HL-60 (cell line): ENCODE results near the gene MC1R.
A peak's percentile ranks its signal among the peaks of the same experiment; 100 is the strongest.

Experiments
- CTCF ChIP-seq: IDR thresholded peaks from one replicate; pipeline ENCODE4 v1.5.1; 2011; ENCODE audit warnings: low read length, control low read depth, inconsistent platforms; ENCODE audit not compliant: insufficient read depth
- GABPA ChIP-seq: IDR thresholded peaks from 2 replicates; pipeline ENCODE4 v1.6.1; 2012; ENCODE audit warnings: low read depth
- POLR2AphosphoS5 ChIP-seq: IDR thresholded peaks from 2 replicates; pipeline ENCODE4 v1.6.1; 2012; ENCODE audit warnings: low read depth
- REST ChIP-seq: IDR thresholded peaks from 2 replicates; pipeline ENCODE4 v1.6.1; 2012; ENCODE audit warnings: low read depth; ENCODE audit not compliant: insufficient replicate concordance
- SPI1 ChIP-seq: IDR thresholded peaks from 2 replicates; pipeline ENCODE4 v1.6.1; 2012; ENCODE audit warnings: low read depth, mild to moderate bottlenecking, borderline replicate concordance

- no peak for TF ChIP-seq POLR2AphosphoS5
- no peak for TF ChIP-seq CTCF
- TF ChIP-seq GABPA = no peak
- TF ChIP-seq REST = no peak
- TF ChIP-seq SPI1 = peak; percentile 62; the same call in 1 of the 2 replicates
Observed at GRCh38 chr16:89956505-89957215, 38.0 kb downstream of the MC1R start.
